Suprapubic skin (tissue), 4 donors: ENCODE results near the gene AHCYL1. TPM values are rescaled to one million over a fixed set of nuclear protein-coding genes. Genes with fewer than 3 reads are reported as not detected.

Experiments
- DNase-seq, 2 donors: peaks; one replicate each; pipeline ENCODE4 v3.0.0-alpha.2; 2019; ENCODE audit warnings: low spot score in 2 of 2
- H3K27ac ChIP-seq: fragments of 200-600 bp; sonication (generic); one replicate; pipeline ENCODE4 v1.5.1; 2019
- H3K27me3 ChIP-seq: fragments of 200-600 bp; sonication (generic); one replicate; pipeline ENCODE4 v1.5.1; 2019
- H3K36me3 ChIP-seq: fragments of 200-600 bp; sonication (generic); one replicate; pipeline ENCODE4 v1.5.1; 2019
- H3K4me1 ChIP-seq: fragments of 200-600 bp; sonication (generic); one replicate; pipeline ENCODE4 v1.5.1; 2019
- H3K4me3 ChIP-seq: fragments of 200-600 bp; sonication (generic); one replicate; pipeline ENCODE4 v1.5.1; 2019; ENCODE audit warnings: mild to moderate bottlenecking
- H3K9me3 ChIP-seq: fragments of 200-600 bp; sonication (generic); one replicate; pipeline ENCODE4 v1.5.1; 2019
- CTCF ChIP-seq, 2 donors: fragments of 200-600 bp in 1 of 2; fragments of 450-650 bp in 1 of 2; sonication (generic) in 1 of 2; IDR thresholded peaks; one replicate each; pipeline ENCODE4 v1.5.1; 2016 to 2019; ENCODE audit warnings: antibody characterized with exemption in 2 of 2, mild to moderate bottlenecking in 1 of 2, moderate library complexity in 1 of 2
- EP300 ChIP-seq: sonication (generic); formaldehyde crosslinking; IDR thresholded peaks from one replicate; pipeline ENCODE4 v1.6.1; 2017; ENCODE audit warnings: antibody characterized with exemption
- POLR2A ChIP-seq, 2 donors: fragments of 450-650 bp; IDR thresholded peaks; one replicate each; pipeline ENCODE4 v1.6.1; 2017; ENCODE audit warnings: antibody characterized with exemption in 2 of 2, mild to moderate bottlenecking in 2 of 2, moderate library complexity in 2 of 2
- POLR2AphosphoS5 ChIP-seq, 3 donors: sonication (generic); formaldehyde crosslinking; IDR thresholded peaks; one replicate each; pipeline ENCODE4 v1.6.1; 2017; ENCODE audit warnings: antibody characterized with exemption in 3 of 3
- WGBS: methylation state at CpG from one replicate; pipeline ENCODE4 v1.1.5; 2018; 5-methylcytosine and 5-hydroxymethylcytosine counted together
- total RNA-seq, 4 donors: library from RNA; depleted of rRNA; stranded (reverse); fragments of >200 nt; gene quantifications; one replicate each; pipeline ENCODE4 v1.1.0, GENCODE V29; 2016

Gene AHCYL1
- total RNA-seq, 4 donors from 2014 or later = 37.7 to 50.4 (median 48.6) TPM

- Histone ChIP-seq H3K9me3 (no peaks in the 10 kb centered on the region), H3K36me3 (no peaks in the 10 kb centered on the region), H3K4me1 (peaks cover 81% of the 10 kb centered on the region), H3K27ac (peak overlapping the region; percentile 94), H3K27me3 (no peaks in the 10 kb centered on the region), H3K4me3 (peak overlapping the region; percentile 91)
- TF ChIP-seq CTCF (IDR thresholded peaks at IDR 0.05) (no peak), POLR2A (IDR thresholded peaks at IDR 0.05) (no peak)
- WGBS = 7% methylated on average over 22 of the region's 22 CpGs
- no peak for DNase-seq
These were observed 885 bp downstream of the AHCYL1 start for GRCh38 chr1:109985247-109986053.

- no peak overlapping the region for H3K27ac ChIP-seq
- TF ChIP-seq POLR2A (IDR thresholded peaks at IDR 0.05) (no peak), POLR2AphosphoS5 (IDR thresholded peaks at IDR 0.05) (no peak), CTCF (IDR thresholded peaks at IDR 0.05) (no peak), EP300 (no peak)
- DNase-seq = no peak
- H3K36me3 ChIP-seq = no peaks in the 10 kb centered on the region
- 87% methylated on average over 3 of the region's 3 CpGs for WGBS
- H3K27me3 ChIP-seq = no peaks in the 10 kb centered on the region
- H3K4me1 ChIP-seq = peaks cover 81% of the 10 kb centered on the region
- no peaks in the 10 kb centered on the region for H3K9me3 ChIP-seq
- peak overlapping the region; percentile 91 for H3K4me3 ChIP-seq
These were observed 1.5 kb downstream of the AHCYL1 start for GRCh38 chr1:109986054-109986444.

DNA sequence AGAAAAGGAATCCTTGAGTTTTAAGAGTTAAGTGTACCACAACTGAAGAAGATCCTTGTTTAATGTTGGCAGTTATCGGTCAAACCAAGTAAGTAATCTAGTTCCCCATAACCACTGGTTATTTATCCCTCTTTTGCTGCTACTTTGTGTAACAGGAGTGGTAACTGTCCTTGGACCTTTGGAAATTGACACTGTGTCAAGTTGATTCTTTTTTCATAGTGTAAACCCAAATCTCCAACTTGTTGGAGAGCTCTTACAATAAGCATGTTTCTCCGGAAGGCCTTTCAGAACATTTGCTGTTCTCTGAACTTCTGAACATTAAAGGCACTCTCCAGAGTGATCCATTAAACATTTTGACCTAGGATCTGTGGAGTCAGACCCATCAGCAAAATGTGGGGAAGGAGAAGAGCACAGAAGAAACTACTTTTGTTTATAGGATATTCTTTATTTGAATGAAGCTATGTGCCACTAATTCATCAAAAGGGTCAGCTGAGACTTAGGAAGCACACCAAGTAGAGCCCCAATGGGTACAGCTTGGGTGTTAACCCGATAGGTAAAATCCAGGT lies 3.9 kb downstream of the AHCYL1 start:
- Histone ChIP-seq H3K27ac (no peak overlapping the region), H3K36me3 (no peaks in the 10 kb centered on the region), H3K27me3 (no peaks in the 10 kb centered on the region), H3K9me3 (no peaks in the 10 kb centered on the region), H3K4me3 (no peak overlapping the region), H3K4me1 (peaks cover 73% of the 10 kb centered on the region)
- WGBS = 87% methylated on average over 3 of the region's 3 CpGs
- DNase-seq = no peak
- no peak for TF ChIP-seq CTCF (IDR thresholded peaks at IDR 0.05)

GRCh38 chr1:109989506-109990301 lies 5.1 kb downstream of the AHCYL1 start:
- Histone ChIP-seq H3K4me3 (no peak overlapping the region), H3K27me3 (no peaks in the 10 kb centered on the region), H3K4me1 (peaks cover 74% of the 10 kb centered on the region), H3K27ac (no peak overlapping the region), H3K9me3 (no peaks in the 10 kb centered on the region), H3K36me3 (no peaks in the 10 kb centered on the region)
- no peak for DNase-seq
- no peak for TF ChIP-seq CTCF (IDR thresholded peaks at IDR 0.05)
- TF ChIP-seq POLR2AphosphoS5 (IDR thresholded peaks at IDR 0.05) = no peak
- TF ChIP-seq EP300 = no peak
- no peak for TF ChIP-seq POLR2A (IDR thresholded peaks at IDR 0.05)
- 63% methylated on average over 9 of the region's 9 CpGs for WGBS

GRCh38 chr1:109990302-109990653 lies 5.7 kb downstream of the AHCYL1 start:
- peaks cover 80% of the 10 kb centered on the region for H3K4me1 ChIP-seq
- H3K36me3 ChIP-seq = no peaks in the 10 kb centered on the region
- H3K27ac ChIP-seq = no peak overlapping the region
- no peak for DNase-seq
- H3K9me3 ChIP-seq = no peaks in the 10 kb centered on the region
- WGBS = 71% methylated on average over 2 of the region's 2 CpGs
- no peak overlapping the region for H3K4me3 ChIP-seq
- H3K27me3 ChIP-seq = no peaks in the 10 kb centered on the region
- TF ChIP-seq CTCF (IDR thresholded peaks at IDR 0.05) (no peak), POLR2A (IDR thresholded peaks at IDR 0.05) (no peak), POLR2AphosphoS5 (IDR thresholded peaks at IDR 0.05) (no peak), EP300 (no peak)
